ENCODE data around the gene FGF14.

- no peak for TF ChIP-seq POLR2AphosphoS5 (IDR thresholded peaks at IDR 0.05)
- no peak for TF ChIP-seq CTCF (IDR thresholded peaks at IDR 0.05)
Measured at GRCh38 chr13:102028206-102028605, 373.6 kb downstream of the FGF14 start.
